NCI-H82 treated with DMSO at 0.1 percent for 48 hours (cell line): ENCODE results near the gene JPH3.
"Not testable (repeated sequence)": the region's sequence is repeated elsewhere in the genome, so short reads cannot be mapped to it uniquely, and the experiment has no call there.

Experiments used
- DNase-seq: peaks from one replicate; lab custom pipeline; 2025; ENCODE audit not compliant: unreplicated experiment; lab: John Stamatoyannopoulos, UW

The JPH3 gene

GRCh38 chr16:87708881-87709638 is 106.8 kb downstream of the JPH3 start:
- no peak for DNase-seq

GRCh38 chr16:87709677-87710076 is 107.4 kb downstream of the JPH3 start:
- DNase-seq = no peak

- no peak for DNase-seq
These were observed 108.6 kb downstream of the JPH3 start for GRCh38 chr16:87710887-87711286.

- DNase-seq = no peak
These were observed 110.0 kb downstream of the JPH3 start for GRCh38 chr16:87712184-87712762.

- no peak for DNase-seq
These were observed 111.3 kb downstream of the JPH3 start for GRCh38 chr16:87713451-87714229.

- no peak for DNase-seq
These were observed 112.9 kb downstream of the JPH3 start for GRCh38 chr16:87715231-87715630.

GRCh38 chr16:87715658-87716057 is 113.3 kb downstream of the JPH3 start:
- DNase-seq = no peak

- not testable (repeated sequence) for DNase-seq
These were observed 116.5 kb downstream of the JPH3 start for GRCh38 chr16:87718831-87719230.

GRCh38 chr16:87720446-87720845 is 118.1 kb downstream of the JPH3 start:
- no peak for DNase-seq

- DNase-seq = no peak
These were observed 119.6 kb downstream of the JPH3 start for GRCh38 chr16:87721622-87722585.

- no peak for DNase-seq
These were observed 120.4 kb downstream of the JPH3 start for GRCh38 chr16:87722590-87723225.

GRCh38 chr16:87723226-87723623 is 120.9 kb downstream of the JPH3 start:
- peak; percentile 95 for DNase-seq

- no peak for DNase-seq
These were observed 122.4 kb downstream of the JPH3 start for GRCh38 chr16:87724490-87725291.

GRCh38 chr16:87725596-87726235 is 123.4 kb downstream of the JPH3 start:
- no peak for DNase-seq

- DNase-seq = peak; percentile 8
These were observed 124.3 kb downstream of the JPH3 start for GRCh38 chr16:87726577-87726976.

- DNase-seq = no peak
These were observed 125.0 kb downstream of the JPH3 start for GRCh38 chr16:87727346-87727745.

- no peak for DNase-seq
These were observed 125.7 kb downstream of the JPH3 start for GRCh38 chr16:87728026-87728425.

- no peak for DNase-seq
These were observed 127.1 kb downstream of the JPH3 start for GRCh38 chr16:87729266-87729954.
